ENCODE measurements around the gene ADAM12. TPM values are rescaled to one million over a fixed set of nuclear protein-coding genes. Genes with fewer than 3 reads are reported as not detected.
A peak's percentile ranks its signal among the peaks of the same experiment; 100 is the strongest.

ADAM12 gene
- total RNA-seq, 1 donor from 2014 or later: 0.98 TPM

GRCh38 chr10:126369125-126369710, 19.1 kb downstream of the ADAM12 start:
- TF ChIP-seq CTCF (IDR thresholded peaks at IDR 0.05): no peak
- H3K4me1 ChIP-seq: no peaks in the 10 kb centered on the region
- H3K27ac ChIP-seq: no peak overlapping the region
- no peaks in the 10 kb centered on the region for H3K27me3 ChIP-seq
- H3K4me3 ChIP-seq: no peak overlapping the region
- DNase-seq: no peak
- H3K9me3 ChIP-seq: no peaks in the 10 kb centered on the region
- H3K36me3 ChIP-seq: no peaks in the 10 kb centered on the region
- peak; percentile 49 for ATAC-seq
- intact Hi-C loops (cut with DNase I): no loop called here

DNA sequence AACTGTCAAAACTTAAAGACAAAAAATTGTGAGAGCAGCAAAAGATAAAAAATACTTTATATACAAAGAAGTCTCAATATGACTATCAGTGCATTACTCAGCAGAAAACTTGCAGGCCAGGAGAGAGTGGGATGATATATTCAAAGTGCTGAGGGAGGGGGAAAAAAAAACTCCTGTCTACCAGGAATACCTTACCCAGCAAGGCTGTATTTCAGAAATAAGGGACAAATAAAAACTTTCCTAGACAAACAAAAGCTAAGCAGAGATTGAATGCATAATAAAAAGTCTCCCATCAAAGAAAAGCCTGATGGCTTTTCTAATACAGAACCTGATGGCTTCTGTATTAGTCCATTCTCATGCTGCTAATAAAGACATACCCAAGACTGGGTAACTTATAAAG, 31.1 kb downstream of the ADAM12 start:
- no peak overlapping the region for H3K4me3 ChIP-seq
- H3K9me3 ChIP-seq: peaks cover 13% of the 10 kb centered on the region
- H3K4me1 ChIP-seq: no peaks in the 10 kb centered on the region
- TF ChIP-seq CTCF (IDR thresholded peaks at IDR 0.05): no peak
- no peak overlapping the region for H3K27ac ChIP-seq
- ATAC-seq (no peak), DNase-seq (no peak)
- intact Hi-C loops (cut with DNase I): no loop called here
- no peaks in the 10 kb centered on the region for H3K36me3 ChIP-seq
- no peaks in the 10 kb centered on the region for H3K27me3 ChIP-seq

DNA sequence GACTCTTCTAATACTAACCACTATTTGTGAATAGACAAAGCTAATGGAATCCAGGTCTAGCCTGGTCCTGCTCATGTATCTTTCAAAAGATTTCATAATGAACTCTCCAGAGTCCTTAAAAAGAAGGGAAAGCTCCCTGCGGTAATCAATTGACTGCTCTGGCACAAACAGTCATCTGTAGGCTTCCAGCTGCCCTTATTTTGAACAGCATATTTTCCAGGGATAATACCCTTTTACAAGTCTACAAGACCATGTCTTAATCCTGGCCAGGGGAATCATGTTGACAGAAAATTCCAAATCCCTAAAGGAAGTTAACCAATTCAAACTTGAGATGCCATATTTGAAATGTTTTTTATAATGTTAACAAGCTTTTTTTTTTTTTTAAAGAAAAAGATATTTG, 34.6 kb downstream of the ADAM12 start:
- Histone ChIP-seq H3K27ac (no peak overlapping the region), H3K4me1 (no peaks in the 10 kb centered on the region), H3K9me3 (peaks cover 13% of the 10 kb centered on the region), H3K4me3 (no peak overlapping the region), H3K27me3 (no peaks in the 10 kb centered on the region), H3K36me3 (no peaks in the 10 kb centered on the region)
- intact Hi-C loops (cut with DNase I): no loop called here
- DNase-seq (no peak), ATAC-seq (no peak)
- TF ChIP-seq CTCF (IDR thresholded peaks at IDR 0.05): no peak

- H3K9me3 ChIP-seq: peaks cover 13% of the 10 kb centered on the region
- DNase-seq (no peak), ATAC-seq (no peak)
- no peaks in the 10 kb centered on the region for H3K36me3 ChIP-seq
- intact Hi-C loops (cut with DNase I): no loop called here
- H3K27me3 ChIP-seq: no peaks in the 10 kb centered on the region
- H3K4me1 ChIP-seq: no peaks in the 10 kb centered on the region
- H3K27ac ChIP-seq: no peak overlapping the region
- no peak for TF ChIP-seq CTCF (IDR thresholded peaks at IDR 0.05)
- H3K4me3 ChIP-seq: no peak overlapping the region
Measured at GRCh38 chr10:126352453-126352852, 35.8 kb downstream of the ADAM12 start.

GRCh38 chr10:126351021-126351420, 37.3 kb downstream of the ADAM12 start:
- H3K27me3 ChIP-seq: no peaks in the 10 kb centered on the region
- ATAC-seq (no peak), DNase-seq (no peak)
- intact Hi-C loops (cut with DNase I): no loop called here
- H3K9me3 ChIP-seq: peaks cover 3% of the 10 kb centered on the region
- no peak overlapping the region for H3K27ac ChIP-seq
- TF ChIP-seq CTCF (IDR thresholded peaks at IDR 0.05): no peak
- H3K4me3 ChIP-seq: no peak overlapping the region
- H3K4me1 ChIP-seq: no peaks in the 10 kb centered on the region
- H3K36me3 ChIP-seq: no peaks in the 10 kb centered on the region

Measured in upper lobe of right lung (tissue), 1 donor.